ENCODE results near the gene ATP10D. TPM values are rescaled to one million over a fixed set of nuclear protein-coding genes. Genes with fewer than 3 reads are reported as not detected.

ATP10D gene
- total RNA-seq, 1 experiment from 2014 or later: 16.2 TPM

- Mint-ChIP-seq H3K4me3 (ENCODE audit: unreplicated experiment) (no peak overlapping the region), H3K36me3 (ENCODE audit: insufficient read depth, unreplicated experiment) (no peaks in the 10 kb centered on the region)
- intact Hi-C loops (cut with micrococcal nuclease): no loop called here
These were observed 146.1 kb downstream of the ATP10D start for GRCh38 chr4:47631161-47631560.

GRCh38 chr4:47639531-47639930, 154.5 kb downstream of the ATP10D start:
- H3K36me3 Mint-ChIP-seq (ENCODE audit: insufficient read depth, unreplicated experiment): no peaks in the 10 kb centered on the region
- ChIA-PET CTCF (no interaction called here), POLR2A (no interaction called here)
- no peak overlapping the region for H3K4me3 Mint-ChIP-seq (ENCODE audit: unreplicated experiment)
- no peak overlapping the region for H3K27ac Mint-ChIP-seq (ENCODE audit: low read depth, unreplicated experiment)
- H3K4me1 Mint-ChIP-seq (ENCODE audit: insufficient read depth, unreplicated experiment): no peaks in the 10 kb centered on the region
- no TSS peak for BruUV-seq (replicated peaks)
- no peaks in the 10 kb centered on the region for H3K27me3 Mint-ChIP-seq (ENCODE audit: insufficient read depth, unreplicated experiment)
- peaks cover 12% of the 10 kb centered on the region for H3K9me3 Mint-ChIP-seq (ENCODE audit: unreplicated experiment)
- DNase-seq (ENCODE audit: unreplicated experiment): no peak
- TF ChIP-seq CTCF (IDR thresholded peaks at IDR 0.05; ENCODE audit: unreplicated experiment): no peak
- intact Hi-C loops (cut with micrococcal nuclease): no loop called here

More at GRCh38 chr4:47631161-47631560, 146.1 kb downstream of the ATP10D start:
- DNase-seq (ENCODE audit: unreplicated experiment): no peak
- peaks cover under 1% of the 10 kb centered on the region for H3K9me3 Mint-ChIP-seq (ENCODE audit: unreplicated experiment)
- ChIA-PET POLR2A (no interaction called here), CTCF (interaction anchor here (0.5 to 0.6 kb wide), 2 partner anchors 18 to 175 kb away, joined by 3 read pairs; no protein-coding TSS in a partner anchor)
- BruUV-seq (replicated peaks): no TSS peak
- no peak overlapping the region for H3K27ac Mint-ChIP-seq (ENCODE audit: low read depth, unreplicated experiment)
- TF ChIP-seq CTCF (IDR thresholded peaks at IDR 0.05; ENCODE audit: unreplicated experiment): no peak
- H3K27me3 Mint-ChIP-seq (ENCODE audit: insufficient read depth, unreplicated experiment): no peaks in the 10 kb centered on the region
- H3K4me1 Mint-ChIP-seq (ENCODE audit: insufficient read depth, unreplicated experiment): no peaks in the 10 kb centered on the region

GRCh38 chr4:47640911-47641310, 155.8 kb downstream of the ATP10D start:
- POLR2A ChIA-PET: no interaction called here
- Mint-ChIP-seq H3K27ac (ENCODE audit: low read depth, unreplicated experiment) (no peak overlapping the region), H3K36me3 (ENCODE audit: insufficient read depth, unreplicated experiment) (no peaks in the 10 kb centered on the region), H3K27me3 (ENCODE audit: insufficient read depth, unreplicated experiment) (no peaks in the 10 kb centered on the region), H3K4me3 (ENCODE audit: unreplicated experiment) (no peak overlapping the region), H3K9me3 (ENCODE audit: unreplicated experiment) (peaks cover 12% of the 10 kb centered on the region), H3K4me1 (ENCODE audit: insufficient read depth, unreplicated experiment) (no peaks in the 10 kb centered on the region)
- CTCF ChIA-PET: no interaction called here
- no peak for DNase-seq (ENCODE audit: unreplicated experiment)
- BruUV-seq (replicated peaks): no TSS peak
- no peak for TF ChIP-seq CTCF (IDR thresholded peaks at IDR 0.05; ENCODE audit: unreplicated experiment)
- intact Hi-C loops (cut with micrococcal nuclease): no loop called here

- no peaks in the 10 kb centered on the region for H3K27me3 Mint-ChIP-seq (ENCODE audit: insufficient read depth, unreplicated experiment)
- CTCF ChIA-PET: no interaction called here
These were observed 156.7 kb downstream of the ATP10D start for GRCh38 chr4:47641755-47642154.

More at GRCh38 chr4:47641755-47642154, 156.7 kb downstream of the ATP10D start:
- POLR2A ChIA-PET: no interaction called here
- H3K4me3 Mint-ChIP-seq (ENCODE audit: unreplicated experiment): no peak overlapping the region
- H3K36me3 Mint-ChIP-seq (ENCODE audit: insufficient read depth, unreplicated experiment): no peaks in the 10 kb centered on the region
- no TSS peak for BruUV-seq (replicated peaks)
- intact Hi-C loops (cut with micrococcal nuclease): no loop called here
- no peak for DNase-seq (ENCODE audit: unreplicated experiment)
- H3K9me3 Mint-ChIP-seq (ENCODE audit: unreplicated experiment): peaks cover 6% of the 10 kb centered on the region
- no peak overlapping the region for H3K27ac Mint-ChIP-seq (ENCODE audit: low read depth, unreplicated experiment)
- H3K4me1 Mint-ChIP-seq (ENCODE audit: insufficient read depth, unreplicated experiment): no peaks in the 10 kb centered on the region
- TF ChIP-seq CTCF (IDR thresholded peaks at IDR 0.05; ENCODE audit: unreplicated experiment): no peak
